HG03103 (cell line): ENCODE measurements around the gene FGGY.
"Not testable (repeated sequence)": the region's sequence is repeated elsewhere in the genome, so short reads cannot be mapped to it uniquely, and the experiment has no call there.

Source experiments
- ATAC-seq: cut with Tn5 transposase; IDR thresholded peaks from one replicate; pipeline ENCODE4 v1.9.1; 2021; ENCODE audit warnings: low read depth; ENCODE audit not compliant: unreplicated experiment

The FGGY gene

DNA sequence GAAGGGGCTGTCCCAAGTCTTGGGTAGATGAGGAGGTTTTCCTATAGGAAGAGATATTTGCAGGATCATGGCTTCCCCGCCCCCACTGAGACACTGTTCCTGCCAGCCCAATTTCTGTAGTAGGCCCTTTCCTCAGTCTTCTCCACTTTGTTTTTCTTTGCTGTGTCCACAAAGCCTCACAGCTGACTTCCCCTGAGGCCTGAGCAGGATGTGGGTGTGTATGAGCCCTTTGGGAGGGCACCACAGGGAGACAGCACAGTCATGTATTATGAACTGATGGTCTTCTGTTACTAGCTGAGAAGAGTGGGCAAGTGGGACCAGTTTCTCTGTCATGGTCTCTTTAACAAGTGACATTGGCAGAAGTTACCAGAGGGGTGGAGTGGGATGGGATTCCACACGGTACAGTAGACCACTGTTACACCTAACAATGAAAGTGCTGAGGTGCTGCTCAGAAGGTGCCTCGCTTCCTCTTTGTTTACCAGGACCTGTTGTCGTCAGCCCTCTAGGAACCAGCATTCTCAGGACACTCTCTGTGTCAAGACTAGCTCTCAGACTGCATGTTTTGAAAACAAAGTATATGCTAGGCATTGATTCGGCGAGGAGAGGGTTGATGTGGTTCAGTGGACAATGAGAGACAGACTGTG is 264.0 kb downstream of the FGGY start:
- ATAC-seq = peak; percentile 71

DNA sequence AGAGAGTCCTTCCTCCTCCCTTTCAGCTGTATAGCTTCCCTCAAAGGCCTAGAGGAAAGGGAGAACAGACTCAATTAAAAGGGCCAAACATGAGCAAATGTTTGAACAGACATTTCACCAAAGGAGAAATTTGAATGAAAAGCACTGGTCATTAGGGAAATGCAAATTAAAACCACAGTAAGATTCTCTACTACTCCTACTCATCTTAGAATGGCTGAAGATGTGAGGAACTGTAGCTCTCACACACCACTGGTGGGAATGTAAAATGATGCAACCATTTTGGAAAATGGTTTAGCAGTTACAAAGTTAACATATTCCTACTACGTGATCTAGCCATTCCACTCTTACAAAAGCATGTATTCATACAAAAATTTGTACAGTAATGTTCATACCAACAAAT is 264.9 kb downstream of the FGGY start:
- ATAC-seq = no peak

DNA sequence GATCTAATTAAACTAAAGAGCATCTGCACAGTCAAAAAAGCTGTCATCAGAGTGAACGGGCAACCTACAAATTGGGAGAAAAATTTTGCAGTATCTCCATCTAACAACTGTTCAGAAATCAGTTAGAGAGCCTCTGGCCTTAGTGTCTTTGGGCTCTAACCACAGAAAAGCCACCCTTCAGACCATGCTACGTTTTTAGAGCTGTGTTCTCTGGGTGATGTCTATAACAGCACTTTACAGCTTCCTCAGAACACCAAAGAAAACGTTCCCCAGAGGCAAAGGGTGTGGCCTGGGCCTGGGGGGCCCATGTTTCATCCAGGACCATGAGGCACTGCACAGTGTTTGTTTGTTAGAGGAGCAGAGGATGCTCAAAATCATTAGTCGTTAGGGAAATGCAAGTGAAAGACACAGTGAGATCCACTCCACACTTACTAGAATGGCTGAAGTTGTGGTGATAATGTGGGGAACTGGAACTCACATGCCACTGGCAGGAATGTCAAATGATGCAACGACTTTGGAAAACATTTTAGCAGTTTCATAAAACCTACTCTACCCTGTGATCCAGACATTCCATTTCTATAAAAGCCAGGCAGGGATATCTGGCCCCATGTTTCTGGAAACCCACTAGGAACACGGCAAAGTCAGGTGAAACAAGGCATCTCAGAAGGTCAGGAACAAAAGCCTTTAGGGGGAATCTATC is 267.4 kb downstream of the FGGY start:
- no peak for ATAC-seq

DNA sequence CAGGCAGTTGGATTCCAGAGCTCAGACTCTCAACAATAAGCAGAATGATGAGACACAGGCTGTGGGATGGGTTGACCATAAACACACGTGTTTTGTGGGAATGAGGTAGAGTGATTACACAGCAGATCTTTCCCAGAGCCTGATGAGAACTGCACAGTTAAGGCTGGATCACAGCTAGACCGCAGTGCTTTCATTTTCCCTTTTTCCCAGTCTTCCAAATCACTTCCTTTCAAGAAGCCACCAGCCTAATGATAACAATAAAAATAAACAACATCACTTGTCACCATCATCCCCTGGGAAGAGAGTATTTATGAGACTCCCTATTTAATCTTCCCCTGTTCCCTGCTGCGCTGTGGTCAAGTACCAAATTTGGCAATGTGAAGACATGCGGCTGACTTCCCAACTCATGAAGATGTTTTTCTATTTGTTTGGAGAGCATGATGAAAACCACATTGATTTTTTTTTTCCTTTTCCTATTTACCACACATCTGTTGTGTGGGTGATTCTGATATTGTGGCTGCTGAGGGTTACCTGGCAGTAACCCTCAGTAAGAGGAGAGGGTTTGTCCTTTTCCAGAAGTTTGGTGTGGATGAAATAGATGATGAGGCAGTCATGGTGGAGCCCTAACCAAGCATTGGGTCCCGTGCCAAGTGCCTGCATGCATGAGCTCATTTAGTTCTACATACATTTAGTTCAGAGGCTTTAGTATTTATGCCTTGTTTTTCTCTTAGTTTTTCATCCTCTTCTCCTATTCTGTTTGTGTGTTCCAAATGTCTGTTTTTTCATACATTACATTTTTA is 268.9 kb downstream of the FGGY start:
- no peak for ATAC-seq

DNA sequence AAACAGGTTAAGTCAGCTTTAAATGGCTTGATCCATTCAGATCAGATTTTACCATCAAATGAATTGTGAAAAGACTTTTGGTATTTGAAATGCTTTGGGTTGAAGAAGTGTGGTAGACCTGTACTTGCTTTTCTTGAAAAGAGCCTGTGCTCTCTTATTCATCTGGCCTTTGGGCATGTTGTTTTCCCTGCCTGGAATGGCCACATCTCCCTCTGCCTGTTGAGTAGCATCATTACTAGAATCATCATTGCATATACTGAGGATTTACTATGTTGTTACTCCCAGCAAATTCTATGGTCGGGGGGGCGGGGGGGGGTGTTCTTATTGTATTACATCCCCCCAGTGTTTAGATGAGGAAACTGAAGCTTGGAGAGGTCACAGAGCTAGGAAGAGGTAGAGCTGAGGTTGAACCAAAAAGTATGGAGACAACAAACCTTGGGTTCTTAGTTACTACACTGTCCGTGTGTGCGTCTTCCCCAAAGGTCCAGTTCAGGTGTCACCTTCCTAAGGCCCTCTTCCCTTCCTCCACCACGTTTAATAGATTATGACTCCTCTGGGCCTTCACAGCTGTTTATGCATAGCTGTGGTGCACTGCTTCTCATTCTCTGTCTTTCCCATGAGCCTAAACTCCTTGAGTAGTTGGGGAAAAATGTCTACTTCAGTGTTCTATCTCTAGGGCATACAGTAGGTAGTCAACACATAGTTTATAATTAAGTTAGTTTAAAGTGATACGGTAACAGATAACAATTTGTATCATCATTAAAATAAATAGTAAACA is 271.5 kb downstream of the FGGY start:
- ATAC-seq = no peak

DNA sequence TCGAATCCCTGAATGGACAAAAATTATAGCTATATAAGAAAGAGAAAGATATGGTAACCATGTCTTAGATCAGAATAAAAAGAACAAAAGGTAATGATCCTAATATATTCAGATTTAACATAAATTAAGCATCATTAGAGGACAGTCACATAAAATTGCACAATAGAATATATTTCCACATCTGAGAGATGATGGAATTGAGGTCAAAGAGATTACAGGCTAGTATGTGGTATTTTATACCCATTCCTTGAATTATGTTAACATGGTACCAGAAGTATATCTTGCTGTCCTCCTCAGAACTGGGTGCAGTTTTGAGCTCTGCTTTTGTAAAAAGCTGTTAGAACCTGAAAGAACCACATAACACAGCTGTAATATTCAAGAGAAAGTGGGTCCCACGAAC is 272.3 kb downstream of the FGGY start:
- no peak for ATAC-seq

DNA sequence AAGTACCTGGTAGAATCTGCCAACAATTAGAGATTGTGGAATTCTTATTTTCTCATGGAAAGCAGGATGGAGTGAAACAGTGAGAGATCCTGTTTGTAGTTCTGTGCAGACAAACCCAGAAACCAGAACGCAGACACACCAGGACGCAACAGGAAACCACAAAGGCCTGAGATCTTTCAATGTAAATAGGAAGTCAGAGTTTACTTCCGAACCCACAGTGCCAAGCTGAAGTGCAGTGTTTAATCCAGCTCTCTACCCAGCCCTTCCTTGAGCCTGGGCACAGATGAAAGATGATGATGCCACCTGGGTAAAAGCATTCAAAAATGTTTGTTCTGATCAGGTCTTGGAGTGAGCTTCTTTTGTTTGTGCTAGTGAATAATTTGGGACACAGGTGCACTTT is 273.6 kb downstream of the FGGY start:
- peak; percentile 60 for ATAC-seq

DNA sequence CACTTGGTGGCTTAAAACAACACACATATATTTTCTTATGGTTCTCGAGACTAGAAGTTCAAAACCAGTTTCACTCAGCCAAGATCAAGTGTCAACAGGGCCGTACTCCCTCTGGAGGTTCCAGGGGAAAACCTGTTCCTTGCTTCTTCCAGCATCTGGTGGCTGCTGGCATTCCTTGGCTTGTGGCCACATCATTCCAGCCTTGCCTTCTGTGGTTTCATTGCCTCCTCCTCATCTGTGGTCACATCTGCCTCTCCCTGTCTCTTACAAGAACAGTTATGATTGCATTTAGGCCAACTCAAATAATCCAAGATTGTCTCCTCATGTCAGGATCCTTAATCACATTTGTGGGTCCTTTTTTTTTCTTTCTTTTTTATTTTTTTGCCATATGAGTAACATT is 277.2 kb downstream of the FGGY start:
- ATAC-seq = no peak

DNA sequence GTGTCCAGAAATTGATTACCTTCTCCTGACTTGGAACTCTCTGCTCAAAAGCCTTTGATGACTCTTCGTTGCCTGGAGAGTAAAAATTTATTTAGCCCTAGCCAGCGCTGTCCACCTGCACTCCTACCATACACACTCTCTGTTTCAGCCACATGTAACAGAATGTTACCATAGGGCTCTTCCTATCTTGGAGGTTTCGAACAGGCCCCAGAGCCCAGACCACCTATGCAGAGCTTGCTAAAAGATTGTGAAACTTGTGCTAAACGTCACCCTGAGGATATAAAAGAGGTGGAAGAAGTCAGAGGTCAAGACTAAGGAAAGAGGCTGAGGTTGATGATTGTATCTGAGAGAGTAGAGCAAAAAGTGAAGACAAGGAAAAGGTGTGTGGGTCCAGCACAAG is 280.9 kb downstream of the FGGY start:
- ATAC-seq = no peak

DNA sequence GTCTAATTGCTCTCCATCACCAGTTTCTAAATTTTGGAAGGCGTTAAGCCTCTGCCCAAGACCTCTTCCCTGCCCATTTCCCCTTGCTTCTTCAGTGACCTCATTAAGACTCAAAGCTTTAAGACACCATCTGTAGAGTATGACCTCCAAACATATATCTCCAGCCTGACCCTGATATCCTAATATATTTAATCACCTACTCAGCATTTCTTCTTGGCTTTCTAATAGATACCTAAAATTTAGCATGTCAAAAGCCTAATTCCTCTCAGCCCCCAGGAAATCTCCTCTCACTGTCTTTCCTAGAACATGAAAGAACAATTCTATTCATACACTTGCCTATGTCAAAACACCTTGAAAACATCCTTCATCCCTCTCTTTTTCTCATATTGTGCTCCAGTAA is 282.3 kb downstream of the FGGY start:
- no peak for ATAC-seq

DNA sequence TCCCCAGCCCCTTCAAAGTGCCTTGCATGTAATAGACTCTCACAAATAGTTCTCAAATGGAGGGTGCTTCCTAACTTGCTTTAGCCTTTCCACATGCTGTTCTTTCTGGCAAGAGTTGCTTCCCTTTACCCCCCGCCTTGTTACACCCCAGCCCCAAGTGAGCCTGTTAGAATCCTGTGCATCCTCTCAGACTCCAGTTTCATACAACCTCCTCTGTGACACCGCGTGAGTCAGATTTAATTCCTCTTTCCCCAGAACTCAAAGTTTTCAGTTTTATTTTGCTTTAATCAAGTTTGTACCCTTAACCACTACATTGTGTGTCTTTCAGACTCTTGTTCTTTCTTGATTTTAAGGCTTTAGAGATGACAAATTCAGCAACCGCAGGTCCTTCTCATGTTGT is 283.4 kb downstream of the FGGY start:
- no peak for ATAC-seq

DNA sequence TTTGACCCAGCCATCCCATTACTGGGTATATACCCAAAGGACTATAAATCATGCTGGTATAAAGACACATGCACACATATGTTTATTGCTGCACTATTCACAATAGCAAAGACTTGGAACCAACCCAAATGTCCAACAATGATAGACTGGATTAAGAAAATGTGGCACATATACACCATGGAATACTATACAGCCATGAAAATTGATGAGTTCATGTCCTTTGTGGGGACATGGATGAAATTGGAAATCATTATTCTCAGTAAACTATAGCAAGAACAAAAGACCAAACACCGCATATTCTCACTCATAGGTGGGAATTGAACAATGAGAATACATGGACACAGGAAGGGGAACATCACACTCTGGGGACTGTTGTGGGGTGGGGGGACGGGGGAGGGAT is 295.5 kb downstream of the FGGY start:
- ATAC-seq = not testable (repeated sequence)

DNA sequence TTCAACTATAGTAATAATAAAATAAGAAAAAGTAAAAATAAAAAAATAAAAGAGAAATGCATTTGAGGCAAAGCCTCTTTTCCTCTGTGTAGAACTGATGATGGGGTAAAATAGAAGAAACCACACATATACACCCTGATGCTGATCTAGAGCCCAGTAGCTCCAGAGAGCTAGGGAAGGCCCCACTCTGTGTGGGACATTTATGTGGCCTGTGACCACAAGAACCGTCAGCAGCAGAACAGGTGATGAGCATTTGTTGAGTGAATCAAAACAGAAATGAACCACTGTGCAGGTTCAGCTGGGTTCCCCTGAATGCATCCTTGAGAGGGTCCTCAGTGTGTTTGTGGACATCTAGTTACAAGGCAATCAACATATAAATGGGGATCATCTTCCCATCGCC is 296.0 kb downstream of the FGGY start:
- ATAC-seq = no peak

DNA sequence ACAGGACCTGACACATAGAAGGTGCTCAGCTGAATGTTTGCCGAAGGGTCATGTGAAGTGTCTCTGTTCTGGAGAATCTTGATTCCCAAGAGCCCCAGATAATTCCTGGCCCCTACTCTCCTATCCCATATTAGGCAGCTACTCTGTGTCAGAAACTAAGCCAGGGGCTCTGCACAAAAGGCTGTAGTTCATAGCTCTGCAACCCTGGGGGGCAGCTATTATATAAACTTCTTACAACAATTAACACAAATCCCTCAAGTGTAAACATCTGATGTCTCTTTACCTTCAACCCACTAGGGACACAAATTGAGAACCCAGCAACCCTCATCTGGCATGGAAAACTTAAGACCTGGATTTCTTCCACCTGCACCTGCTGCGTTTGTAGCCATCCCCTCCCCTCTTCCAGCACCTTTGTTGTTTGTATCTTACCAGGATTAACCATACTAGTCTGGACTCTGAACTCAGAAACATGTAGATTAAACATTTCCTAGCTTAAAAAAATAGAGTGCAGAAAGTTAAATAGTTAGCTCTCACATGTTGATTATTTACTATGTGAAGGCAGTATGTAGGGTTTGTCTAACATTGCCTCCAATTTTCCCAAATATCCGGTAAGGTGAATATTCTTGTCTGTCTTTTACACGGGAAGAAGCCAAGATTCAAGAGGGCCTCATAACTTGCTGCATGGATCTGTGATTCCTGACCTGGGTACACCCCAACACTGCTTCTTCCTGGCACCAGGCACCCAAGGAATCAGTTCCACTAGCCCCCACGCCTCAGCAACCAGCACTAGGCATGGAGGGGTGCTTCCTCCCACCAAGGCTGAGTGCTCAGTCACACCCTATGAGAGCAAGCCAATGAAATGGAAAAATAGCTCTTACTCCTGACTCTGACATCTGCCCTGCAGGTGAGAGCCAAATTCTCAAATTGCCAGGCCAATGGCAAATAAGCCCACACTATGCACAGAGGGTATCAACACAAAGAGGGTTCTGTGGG is 297.2 kb downstream of the FGGY start:
- no peak for ATAC-seq

DNA sequence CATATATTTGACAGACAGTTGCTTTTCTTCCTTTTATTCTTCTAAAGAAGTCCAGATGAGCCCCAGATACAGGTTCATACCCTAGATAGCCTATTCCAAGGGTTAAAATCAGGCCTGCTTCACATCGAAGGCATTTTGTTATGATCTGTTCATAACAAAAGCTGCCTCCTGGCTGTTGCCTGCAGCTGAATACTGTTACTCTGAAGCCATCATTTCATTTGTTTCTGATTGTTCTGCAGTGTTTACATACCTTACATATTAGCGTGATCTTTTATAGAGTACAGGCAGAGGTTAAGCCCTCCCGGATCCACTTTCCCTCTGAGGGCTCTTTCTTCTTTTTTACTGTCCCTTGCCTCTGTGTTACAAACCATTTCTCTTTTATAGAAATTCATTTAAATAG is 298.9 kb downstream of the FGGY start:
- ATAC-seq = no peak

DNA sequence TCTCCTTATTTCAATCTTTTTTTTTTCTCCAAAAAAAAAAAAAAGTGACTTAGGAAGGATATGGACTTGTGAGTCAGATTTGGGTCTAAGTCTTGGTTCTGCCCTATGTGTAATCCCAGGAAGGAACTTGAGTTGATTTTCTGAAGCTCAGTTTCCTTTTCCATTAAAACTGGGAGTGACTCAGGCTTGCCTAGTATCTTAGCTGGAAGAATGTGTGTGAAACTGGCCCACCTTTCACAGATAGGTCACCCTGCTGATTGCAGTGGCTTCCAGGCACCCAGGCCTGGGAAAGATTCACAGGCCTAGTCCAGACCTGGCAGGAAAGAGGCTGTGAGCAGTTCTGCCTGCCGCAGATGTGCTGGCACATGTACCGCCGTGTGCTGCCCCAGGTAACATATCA is 299.5 kb downstream of the FGGY start:
- no peak for ATAC-seq

DNA sequence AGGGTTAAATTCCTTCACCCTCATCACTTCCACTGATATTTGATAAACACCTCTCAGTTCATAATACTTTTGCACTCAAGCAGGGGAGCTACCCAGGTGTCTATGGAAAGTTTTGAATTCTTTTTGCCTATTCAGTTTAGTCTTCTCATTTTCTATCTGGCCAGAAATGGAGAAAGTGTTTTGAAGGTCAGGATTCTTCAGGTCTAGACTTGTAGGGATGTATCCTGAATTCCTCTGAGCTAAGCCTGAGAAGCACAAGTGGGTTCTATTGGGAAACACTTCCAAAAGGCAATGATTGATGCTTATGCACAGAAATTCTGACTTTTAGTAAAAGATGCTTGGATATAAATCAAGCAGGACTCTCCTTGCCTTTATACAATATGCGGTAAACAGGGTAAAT is 300.1 kb downstream of the FGGY start:
- no peak for ATAC-seq

DNA sequence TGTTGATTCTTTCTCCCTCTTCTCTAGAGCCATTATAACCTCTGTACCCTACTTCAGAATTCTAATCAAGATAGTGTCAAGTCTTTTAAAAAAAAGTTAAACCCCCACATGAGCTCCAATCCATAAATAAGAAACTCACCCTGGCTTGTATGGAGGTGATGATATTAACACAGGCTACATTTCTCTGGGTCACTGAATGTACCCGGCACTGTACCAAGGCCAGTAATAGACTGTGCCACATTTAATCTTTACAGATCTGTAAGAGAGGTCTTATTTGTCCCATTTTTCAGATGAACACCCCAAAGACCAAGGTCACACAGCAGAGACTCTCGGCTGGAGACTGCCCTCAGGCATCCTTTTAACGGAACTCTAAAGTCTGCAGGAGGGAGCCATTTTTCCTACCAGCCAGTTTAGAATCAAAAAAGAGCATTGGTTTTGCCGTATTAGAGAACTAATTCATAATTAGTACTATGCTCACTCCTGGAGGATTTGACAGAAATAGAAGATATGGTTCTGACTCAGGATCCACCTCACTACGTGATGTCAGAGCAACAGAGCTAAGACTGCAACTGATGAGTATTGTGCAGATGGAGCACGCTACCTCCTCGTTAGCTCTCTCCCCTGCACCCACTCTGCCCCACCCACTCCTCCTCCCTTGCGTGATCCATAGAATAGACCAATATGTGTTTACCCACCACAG is 300.7 kb downstream of the FGGY start:
- no peak for ATAC-seq

DNA sequence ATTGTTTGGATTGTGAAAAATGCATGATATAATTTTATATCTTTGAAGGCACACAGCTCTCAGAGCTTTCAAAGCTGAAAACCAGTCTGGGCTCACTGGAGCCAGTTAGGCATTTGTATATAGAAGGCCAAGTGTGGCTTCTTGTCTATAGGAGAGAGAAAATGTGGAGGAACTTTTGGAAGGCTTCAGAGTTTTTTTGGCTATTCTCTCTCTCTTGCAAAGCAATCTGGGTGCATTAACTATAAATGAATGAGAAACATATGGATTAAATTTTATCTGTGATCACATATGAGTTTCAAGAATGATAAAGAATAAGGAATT is 301.2 kb downstream of the FGGY start:
- no peak for ATAC-seq
